ENCODE results near the gene MAST1.
"Not testable (repeated sequence)": the region's sequence is repeated elsewhere in the genome, so short reads cannot be mapped to it uniquely, and the experiment has no call there.

The MAST1 gene

DNA sequence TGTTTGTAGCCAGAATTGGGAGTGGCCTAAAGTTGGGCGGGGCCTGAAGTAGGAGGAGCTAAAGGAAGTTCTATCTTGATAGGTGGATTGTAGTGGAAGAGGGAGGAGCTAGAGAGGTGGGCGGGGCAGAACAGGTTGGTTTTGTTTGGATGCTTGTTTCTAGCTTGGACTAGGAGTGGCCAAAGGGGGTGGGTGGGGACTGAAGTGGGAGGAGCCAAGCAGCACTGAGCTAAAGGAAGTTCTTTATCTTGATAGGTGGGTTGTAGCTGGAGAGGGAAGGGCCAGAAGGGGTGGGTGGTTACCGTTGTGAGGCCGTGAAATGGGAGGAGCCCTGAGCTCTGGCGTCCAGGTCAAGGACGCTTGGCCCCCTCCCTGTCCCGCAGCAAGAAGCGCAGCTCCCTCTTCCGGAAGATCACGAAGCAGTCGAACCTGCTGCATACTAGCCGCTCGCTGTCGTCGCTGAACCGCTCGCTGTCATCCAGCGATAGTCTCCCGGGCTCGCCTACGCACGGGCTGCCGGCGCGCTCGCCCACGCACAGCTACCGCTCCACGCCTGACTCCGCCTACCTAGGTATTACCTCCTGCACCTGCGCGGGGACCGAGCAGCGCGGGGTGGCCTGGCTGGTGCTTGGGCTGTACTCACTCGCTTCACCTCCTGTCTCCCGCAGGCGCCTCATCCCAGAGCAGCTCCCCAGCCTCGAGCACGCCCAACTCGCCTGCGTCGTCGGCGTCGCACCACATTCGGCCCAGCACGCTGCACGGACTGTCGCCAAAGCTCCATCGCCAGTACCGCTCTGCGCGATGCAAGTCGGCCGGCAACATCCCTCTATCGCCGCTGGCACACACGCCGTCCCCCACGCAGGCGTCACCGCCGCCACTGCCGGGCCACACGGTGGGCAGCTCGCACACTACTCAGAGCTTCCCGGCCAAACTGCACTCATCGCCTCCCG is 34.9 kb downstream of the MAST1 start:
- DNase-seq = peak; percentile 44 to 64

DNA sequence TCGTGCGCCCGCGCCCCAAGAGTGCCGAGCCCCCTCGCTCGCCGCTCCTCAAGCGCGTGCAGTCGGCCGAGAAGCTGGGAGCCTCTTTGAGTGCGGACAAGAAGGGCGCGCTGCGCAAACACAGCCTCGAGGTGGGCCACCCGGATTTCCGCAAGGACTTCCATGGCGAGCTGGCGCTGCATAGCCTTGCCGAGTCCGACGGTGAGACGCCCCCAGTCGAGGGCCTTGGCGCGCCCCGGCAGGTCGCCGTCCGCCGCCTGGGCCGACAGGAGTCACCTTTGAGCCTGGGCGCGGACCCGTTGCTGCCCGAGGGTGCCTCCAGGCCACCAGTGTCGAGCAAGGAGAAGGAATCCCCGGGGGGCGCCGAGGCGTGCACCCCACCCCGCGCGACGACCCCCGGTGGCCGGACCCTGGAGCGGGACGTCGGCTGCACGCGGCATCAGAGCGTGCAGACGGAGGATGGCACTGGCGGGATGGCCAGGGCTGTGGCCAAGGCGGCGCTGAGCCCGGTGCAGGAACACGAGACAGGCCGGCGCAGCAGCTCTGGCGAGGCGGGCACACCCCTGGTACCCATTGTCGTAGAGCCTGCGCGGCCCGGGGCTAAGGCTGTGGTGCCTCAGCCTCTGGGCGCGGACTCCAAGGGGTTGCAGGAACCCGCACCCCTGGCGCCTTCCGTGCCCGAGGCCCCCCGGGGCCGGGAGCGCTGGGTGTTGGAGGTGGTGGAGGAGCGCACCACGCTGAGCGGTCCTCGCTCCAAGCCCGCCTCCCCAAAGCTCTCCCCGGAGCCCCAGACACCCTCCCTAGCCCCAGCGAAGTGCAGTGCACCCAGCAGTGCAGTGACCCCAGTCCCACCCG is 35.8 kb downstream of the MAST1 start:
- DNase-seq = no peak

DNA sequence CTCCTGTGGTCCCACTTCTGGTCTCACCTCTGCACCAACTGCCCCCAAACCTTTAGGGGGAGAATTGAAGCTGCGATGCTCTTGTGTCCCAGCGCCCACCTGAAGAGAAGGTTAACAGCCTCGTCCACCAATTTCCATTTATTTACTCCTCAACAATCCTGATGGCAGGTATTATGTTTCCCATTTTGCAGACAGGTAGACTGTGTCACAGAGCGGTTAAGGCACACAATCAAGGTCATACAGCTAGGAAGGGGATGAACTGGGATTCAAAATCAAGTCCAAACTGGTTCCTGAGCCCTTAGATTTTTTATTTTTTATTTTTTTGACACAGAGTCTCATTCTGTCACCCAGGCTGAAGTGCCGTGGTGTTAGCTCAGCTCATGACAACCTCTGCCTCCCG is 36.8 kb downstream of the MAST1 start:
- DNase-seq = no peak

DNA sequence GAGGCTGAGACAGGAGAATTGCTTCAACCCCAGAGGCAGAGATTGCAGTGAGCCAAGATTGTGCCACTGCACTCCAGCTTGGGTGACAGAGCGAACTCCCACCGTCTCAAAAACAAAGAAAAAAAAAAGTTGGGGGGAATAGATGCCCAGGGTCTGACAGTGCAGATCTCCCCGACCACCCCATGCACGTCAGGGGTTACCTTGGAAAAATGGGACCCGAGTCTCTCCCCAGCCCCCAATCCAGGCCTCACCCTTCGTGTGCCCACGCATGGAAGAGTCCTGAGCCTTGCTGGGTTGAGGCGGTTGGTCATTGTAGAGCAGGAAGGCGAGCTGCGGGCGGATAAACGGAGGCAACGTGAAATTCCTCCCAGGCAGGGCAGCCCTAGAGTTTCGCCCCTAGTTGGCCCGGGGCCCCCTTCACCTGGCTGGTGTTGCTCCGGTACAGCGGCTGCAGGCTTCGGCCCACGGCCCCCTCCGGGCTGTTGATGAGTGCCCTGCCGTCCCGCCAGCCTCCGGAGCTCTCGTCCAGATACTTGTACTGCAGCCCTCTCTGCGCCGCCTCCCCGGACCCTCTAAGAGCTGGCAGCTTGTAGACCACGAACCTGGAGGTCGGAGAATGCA is 42.3 kb downstream of the MAST1 start:
- DNase-seq = no peak

DNA sequence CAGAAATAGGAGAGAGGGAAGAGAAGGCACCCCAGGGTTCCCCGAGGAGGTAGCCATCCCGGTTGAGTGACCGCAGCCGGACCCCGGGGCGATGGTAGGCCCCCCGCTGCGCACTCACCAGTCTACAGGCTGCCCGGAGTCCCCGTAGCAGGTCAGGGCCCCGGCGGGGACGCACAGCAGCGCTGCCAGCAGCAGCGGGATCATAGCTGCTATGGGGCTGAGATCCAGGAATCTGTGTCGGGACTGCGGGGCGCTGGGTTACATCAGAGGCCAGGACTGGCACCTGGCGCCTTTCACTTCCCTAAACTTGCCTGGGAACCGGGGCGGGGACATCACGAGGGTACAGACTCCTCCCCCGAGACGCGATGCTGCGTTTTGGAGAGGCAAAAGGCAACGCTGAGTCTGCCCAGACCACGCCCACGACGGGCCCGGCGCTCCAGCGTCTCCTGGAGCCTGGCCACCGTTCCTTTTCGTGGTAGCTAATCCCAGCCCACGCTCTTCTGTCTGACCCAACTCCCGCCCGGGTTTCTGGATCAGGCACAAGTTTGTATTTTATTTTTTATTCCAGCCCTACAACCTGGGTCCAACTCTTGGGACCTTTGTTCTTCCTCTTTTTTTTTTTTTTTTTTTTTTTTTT is 43.0 kb downstream of the MAST1 start, which contains the start of gene DNASE2:
Gene DNASE2 (minus strand): TSS at position 278 of the 637 bp plus-strand sequence. CDS start 74 bp downstream, at position 204.
- DNase-seq = peak; percentile 87 to 89

DNA sequence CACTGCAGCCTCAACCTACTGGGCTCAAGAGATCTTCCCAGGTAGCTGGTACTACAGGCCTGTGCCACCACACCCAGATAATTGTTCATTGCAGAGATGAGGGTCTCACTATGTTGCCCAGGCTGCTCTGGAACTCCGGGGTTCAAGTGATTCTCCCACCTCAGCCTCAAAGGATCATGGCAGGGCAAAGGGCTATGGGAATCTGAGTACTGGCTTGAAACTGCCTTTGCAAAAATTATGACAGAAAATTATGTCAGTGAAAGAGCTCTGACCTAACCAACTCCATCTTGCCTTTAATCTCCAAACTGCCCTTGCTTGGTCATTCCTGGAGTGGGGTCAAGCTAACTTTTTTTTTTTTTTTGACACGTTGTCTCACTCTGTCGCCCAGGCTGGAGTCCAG is 44.3 kb downstream of the MAST1 start:
- no peak for DNase-seq

GRCh38 chr19:12884202-12884601 is 45.9 kb downstream of the MAST1 start:
- no peak for DNase-seq

DNA sequence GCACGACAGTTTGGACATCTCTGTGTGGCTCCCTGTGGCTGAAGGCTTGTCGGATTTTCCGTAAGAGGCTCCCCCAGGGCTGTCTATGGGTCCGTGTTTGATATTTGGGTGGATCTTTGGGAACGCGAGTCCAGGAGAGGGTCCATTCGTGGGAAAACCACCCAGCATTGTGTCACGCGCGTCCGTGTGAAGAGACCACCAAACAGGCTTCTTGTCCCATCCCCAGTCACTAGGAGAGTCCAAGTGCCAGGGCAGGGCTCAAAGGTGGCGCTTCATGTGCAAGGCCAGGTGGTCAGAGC is 46.3 kb downstream of the MAST1 start:
- DNase-seq = no peak

DNA sequence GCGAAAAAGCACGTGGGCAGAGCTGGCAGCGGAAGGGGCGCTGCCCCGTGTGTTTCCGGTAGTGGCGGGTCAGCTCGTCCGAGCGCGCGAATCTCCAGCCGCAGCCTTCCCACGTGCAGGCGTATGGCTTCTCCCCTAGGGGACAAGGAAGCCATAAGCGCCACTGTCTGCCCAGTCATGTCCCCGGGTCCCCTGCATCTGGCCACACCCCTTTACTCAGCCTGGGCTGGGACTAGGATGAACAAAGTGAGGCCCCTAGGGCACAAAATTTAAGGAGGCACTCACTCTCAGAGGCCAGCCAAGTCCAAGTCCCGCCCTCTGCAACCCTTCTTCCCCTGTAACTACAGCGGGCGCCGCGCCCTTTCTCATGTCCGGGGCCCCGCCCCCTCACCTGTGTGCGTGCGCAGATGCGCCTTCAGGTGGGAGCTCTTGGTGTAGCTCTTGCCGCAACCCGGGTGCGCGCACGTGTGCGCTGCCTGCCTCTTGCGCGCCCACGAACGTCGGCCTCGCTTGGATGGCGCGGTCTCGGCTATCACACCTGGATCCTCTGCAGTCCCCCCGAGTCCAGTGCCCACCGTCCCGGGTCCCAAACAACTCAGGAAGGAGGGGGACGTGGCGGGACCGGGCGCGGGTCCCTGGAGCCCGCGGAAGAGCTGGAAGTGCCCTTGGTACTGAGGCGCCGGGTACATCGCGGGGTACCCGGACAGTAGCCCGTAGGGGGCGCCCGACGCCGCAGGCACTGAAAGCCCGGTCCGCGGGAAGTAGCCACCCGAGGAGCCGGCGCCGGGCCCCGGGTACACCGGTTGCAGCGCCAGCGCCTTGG is 46.8 kb downstream of the MAST1 start:
- DNase-seq = peak; percentile 81 to 90

DNA sequence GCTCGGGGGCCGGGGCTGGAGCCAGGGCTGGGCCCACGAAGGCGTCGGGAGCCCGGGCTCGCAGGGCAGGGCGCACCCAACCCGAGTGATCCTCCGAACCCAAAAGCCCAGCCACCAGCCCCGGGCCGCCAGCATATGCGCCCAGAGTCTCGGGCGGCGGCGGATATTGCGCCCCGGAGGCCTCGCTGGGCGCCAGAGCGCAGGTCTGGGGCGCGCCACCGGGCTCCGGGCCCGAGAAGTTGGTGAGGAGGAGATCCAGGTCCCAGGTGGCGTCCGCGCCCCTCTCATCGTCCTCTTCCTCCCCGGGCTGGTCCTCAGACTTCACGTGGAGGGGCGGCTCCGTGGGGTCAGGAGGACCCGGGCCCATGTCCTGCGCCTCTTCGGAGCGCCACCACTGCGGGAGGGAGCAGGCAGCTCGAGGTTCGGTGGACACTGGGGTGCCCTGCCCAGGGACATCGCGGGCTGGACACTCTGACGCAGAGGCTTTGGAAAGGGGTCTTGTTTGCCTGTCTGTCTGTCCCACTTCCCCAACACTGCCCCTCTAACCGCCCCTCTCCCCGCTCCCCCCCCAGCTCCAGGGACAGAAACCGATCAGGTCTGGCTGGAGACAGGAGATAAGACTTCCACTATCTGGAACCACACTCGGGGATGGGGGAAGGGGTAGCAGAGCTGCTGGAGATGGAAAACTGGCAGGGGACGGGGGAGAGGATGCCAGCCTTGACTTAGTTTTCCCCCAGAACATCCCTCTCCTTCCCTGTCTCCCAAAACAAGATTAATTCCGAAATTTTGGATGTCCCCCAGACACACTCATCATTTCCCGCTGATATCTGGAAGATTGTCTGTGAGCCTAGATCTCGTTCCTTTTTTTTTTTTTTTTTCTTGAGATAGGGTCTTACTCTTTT is 47.7 kb downstream of the MAST1 start:
- no peak for DNase-seq

GRCh38 chr19:12886651-12886968 is 48.3 kb downstream of the MAST1 start:
- no peak for DNase-seq

DNA sequence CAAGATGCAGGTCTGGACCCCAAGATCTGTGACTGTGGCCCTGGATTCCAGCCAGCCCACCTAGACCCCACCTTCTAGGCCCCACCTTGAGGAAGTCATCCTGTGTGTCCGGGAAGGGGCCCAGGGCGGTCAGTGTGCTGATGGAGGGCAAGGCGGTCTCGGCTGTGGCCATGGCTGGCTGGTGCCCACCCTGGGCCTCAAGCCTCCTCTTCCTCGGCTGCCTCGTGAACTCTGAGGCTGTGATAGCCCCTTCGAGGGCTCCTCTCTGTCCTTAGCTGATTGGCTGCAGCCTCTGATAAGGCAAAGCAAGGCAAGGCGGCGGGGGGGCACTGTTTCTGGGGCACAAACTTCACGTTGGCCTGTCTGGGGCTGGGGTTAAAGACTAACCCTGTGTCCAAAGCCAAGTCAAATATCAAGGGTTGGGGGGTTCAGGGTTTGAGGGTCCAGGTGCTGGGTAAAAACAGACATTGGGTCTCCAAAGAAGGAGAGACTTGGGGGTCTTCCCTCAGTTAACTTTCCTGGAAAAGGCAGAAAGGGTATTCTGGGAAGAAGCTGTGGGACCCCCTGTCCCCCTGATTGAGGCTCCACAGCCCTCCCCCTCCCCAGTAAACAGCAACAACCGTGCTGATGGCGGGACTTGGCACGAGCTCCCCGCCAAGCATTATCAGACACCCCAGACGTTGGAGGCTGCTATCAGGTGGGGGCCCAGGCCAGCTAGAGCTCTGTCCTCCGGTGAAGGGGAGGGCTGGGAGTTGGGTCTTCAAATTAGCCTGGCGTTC is 48.8 kb downstream of the MAST1 start, which contains the start of gene KLF1:
Gene KLF1 (minus strand): TSS at position 233 of the 779 bp plus-strand sequence. CDS start 61 bp downstream, at position 172.
- no peak for DNase-seq

DNA sequence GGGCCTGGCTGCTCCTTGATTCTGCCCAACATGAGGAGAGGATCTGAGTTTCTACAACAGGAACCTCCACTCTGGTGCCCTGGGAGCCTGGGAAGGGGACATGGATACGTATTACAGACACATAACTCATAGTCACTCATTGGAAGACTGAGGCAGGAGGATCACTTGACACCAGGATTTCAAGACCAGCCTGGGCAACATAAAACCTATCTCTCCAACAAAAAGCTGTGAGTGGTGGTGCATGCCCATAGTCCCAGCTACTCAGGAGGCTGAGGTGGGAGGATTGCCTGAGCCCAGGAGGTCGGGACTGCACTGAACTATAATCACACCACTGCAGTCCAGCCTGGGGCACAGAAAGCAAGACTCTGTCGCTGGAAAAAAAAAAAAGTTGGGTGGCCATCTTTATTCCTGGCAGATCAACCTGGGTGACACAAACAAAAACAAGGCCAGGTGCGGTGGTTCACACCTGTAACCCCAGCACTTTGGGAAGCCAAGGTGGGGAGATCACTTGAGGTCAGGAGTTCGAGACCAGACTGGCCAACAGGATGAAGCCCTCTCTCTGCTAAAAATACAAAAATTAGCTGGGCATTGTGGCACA is 49.8 kb downstream of the MAST1 start:
- no peak for DNase-seq

DNA sequence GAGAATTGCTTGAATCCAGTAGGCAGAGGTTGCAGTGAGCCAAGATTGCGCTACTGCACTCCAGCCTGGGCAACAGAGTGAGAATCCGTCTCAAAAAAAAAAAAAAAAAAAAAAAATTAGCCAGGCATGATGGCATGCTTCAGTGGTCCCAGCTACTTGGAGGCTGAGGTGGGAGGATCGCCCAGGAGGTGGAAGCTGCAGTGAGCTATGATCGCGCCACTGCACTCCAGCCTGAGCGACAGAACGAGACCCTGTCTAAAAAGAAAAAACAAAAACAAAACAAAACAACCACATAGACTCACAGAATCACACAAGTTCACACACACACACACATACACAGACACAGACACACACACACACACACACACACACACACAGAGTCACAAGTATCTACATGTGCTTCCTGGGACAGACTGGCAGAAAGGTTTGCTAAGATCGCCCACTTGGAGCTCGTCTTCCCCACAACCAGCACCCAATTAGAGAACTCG is 52.0 kb downstream of the MAST1 start:
- not testable (repeated sequence) for DNase-seq

DNA sequence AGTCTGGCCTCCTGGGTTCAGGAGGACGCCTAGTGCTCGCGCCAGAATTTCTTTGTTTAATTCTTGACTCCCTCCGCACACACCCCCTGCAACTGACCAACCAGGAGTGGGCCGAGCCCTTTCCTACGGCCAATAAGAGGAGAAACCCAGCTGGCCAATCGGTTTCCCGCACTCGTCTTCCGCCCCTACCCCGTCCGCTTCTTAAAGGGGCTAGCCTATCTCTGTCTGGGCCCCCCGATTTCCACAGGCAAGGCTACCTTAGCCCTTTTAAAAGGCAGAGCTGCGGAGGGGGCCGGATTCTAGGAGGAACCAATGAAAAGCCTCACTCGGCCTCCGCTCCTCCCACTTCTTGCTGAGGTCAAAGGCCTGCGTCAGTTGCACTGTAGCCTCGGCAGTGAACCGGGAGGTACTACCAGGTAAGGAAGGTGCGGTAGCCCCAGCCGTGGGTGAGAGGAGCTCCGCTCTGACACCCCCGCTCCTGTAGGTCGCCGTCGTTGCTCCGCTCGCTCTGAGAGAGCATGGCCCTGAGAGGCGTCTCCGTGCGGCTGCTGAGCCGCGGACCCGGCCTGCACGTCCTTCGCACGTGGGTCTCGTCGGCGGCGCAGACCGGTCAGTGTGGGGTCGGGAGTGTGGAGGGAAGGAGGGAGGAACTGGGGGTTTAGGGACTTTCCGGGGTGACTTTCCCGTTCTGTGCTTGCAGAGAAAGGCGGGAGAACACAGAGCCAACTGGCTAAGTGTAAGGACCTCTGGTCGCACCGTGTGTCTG is 52.7 kb downstream of the MAST1 start, which contains the start of gene GCDH:
Gene GCDH (plus strand): TSS at position 374 of the 766 bp plus-strand sequence. CDS start 145 bp downstream, at position 519.
- peak; percentile 87 to 91 for DNase-seq

DNA sequence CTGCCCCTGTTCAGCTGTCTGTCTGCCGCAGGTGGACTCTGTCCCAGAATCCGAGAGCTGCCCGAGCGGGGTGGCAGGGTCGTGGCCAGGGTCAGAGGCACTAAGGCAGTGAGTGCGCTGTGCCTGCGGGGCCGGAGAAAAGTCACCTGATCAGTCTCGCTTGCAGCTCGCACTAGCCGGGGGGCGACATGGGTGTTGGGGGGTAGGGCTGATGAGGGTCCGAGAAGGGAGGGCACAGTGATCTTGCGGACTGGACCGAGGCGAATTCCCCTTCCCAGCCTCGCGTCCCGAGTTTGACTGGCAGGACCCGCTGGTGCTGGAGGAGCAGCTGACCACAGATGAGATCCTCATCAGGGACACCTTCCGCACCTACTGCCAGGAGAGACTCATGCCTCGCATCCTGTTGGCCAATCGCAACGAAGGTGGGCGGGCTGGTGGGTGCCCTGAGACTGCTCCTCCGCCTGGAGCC is 53.3 kb downstream of the MAST1 start:
- DNase-seq = no peak

DNA sequence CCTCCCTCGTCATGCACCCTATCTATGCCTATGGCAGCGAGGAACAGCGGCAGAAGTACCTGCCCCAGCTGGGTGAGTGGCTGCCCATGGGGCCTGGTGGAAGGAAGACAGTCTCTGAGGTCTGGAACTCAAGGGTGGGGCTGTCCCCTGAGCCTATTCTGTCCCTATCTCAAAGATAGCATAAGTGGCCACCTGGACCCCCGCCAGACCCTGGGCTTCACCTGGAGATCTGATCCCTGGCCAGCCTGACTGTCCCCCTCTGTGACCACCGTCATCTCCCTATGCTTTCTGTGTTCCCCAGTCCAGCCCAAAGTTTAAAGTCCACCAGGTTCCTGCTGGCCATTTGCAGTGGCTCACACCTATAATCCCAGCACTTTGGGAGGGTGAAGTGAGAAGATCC is 55.3 kb downstream of the MAST1 start:
- no peak for DNase-seq

DNA sequence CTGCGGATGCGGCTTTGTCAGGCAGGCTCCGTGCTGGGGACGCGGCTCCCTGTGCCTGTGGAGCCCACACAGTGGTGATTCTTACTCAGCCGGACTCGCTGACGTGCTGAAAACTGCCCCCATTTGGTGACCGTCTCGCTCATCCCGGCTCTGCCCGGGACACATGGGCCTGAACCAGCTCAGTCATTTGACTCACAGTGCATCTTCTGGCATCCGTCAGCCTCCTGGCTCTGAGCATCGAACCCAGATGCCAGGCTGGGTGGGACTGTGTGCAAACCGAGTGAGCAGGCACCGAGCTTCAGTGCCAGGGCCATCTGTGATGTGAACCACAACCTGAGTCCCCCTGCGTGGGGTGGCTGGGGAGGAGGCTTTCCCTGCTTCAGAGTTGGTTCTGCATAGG is 58.1 kb downstream of the MAST1 start:
- no peak for DNase-seq

Data from stimulated activated CD4-positive, alpha-beta T cell treated with anti-CD3 and anti-CD28 coated beads, Interleukin-2, amount 100 ng/mL, for 48 hours (primary cell).